GM19452 (cell line): Measurements from ENCODE around the gene PCED1B.

Experiments used
- ATAC-seq: cut with Tn5 transposase; IDR thresholded peaks from one replicate; pipeline ENCODE4 v1.9.1; 2021; ENCODE audit not compliant: unreplicated experiment

PCED1B gene

GRCh38 chr12:47067176-47067575 lies 12.2 kb upstream of the PCED1B start:
- no peak for ATAC-seq

GRCh38 chr12:47067771-47068431 lies 11.5 kb upstream of the PCED1B start:
- ATAC-seq, result no peak

GRCh38 chr12:47068539-47068938 lies 10.9 kb upstream of the PCED1B start:
- no peak for ATAC-seq

- ATAC-seq, result no peak
Measured at GRCh38 chr12:47070310-47070709, 9.1 kb upstream of the PCED1B start.

- ATAC-seq, result no peak
Measured at GRCh38 chr12:47071241-47071852, 8.1 kb upstream of the PCED1B start.

GRCh38 chr12:47073951-47074350 lies 5.5 kb upstream of the PCED1B start:
- ATAC-seq, result no peak

GRCh38 chr12:47074757-47075156 lies 4.7 kb upstream of the PCED1B start:
- ATAC-seq, result no peak

- no peak for ATAC-seq
Measured at GRCh38 chr12:47075192-47076084, 4.0 kb upstream of the PCED1B start.

GRCh38 chr12:47077206-47078085 lies 2.0 kb upstream of the PCED1B start:
- no peak for ATAC-seq

GRCh38 chr12:47078086-47078395 lies 1.4 kb upstream of the PCED1B start:
- no peak for ATAC-seq

- no peak for ATAC-seq
Measured at GRCh38 chr12:47078733-47079467, 521 bp upstream of the PCED1B start.

- ATAC-seq, result peak; percentile 29
Measured at GRCh38 chr12:47079981-47080724, 732 bp downstream of the PCED1B start.

GRCh38 chr12:47080725-47081502 lies 1.5 kb downstream of the PCED1B start:
- no peak for ATAC-seq

- ATAC-seq, result no peak
Measured at GRCh38 chr12:47082283-47082682, 2.9 kb downstream of the PCED1B start.

GRCh38 chr12:47082796-47083621 lies 3.6 kb downstream of the PCED1B start:
- ATAC-seq, result no peak

GRCh38 chr12:47084172-47084571 lies 4.8 kb downstream of the PCED1B start:
- ATAC-seq, result no peak

- no peak for ATAC-seq
Measured at GRCh38 chr12:47085815-47086252, 6.4 kb downstream of the PCED1B start.

GRCh38 chr12:47087088-47087688 lies 7.8 kb downstream of the PCED1B start:
- no peak for ATAC-seq
